Measurements from ENCODE around the gene LRRC45.
A peak's percentile ranks its signal among the peaks of the same experiment; 100 is the strongest.
"Not testable (repeated sequence)": the region's sequence is repeated elsewhere in the genome, so short reads cannot be mapped to it uniquely, and the experiment has no call there.

LRRC45 gene

GRCh38 chr17:82022981-82023446 lies at the start of gene LRRC45:
LRRC45 (plus strand) TSS chr17:82023305; CDS start chr17:82023644, 339 bp downstream.
- DNase-seq = peak; percentile 99

GRCh38 chr17:81973432-81973831 lies 49.7 kb upstream of the LRRC45 start:
- DNase-seq = no peak

- peak; percentile 79 for DNase-seq
Measured at GRCh38 chr17:81976332-81977210, 46.5 kb upstream of the LRRC45 start.

GRCh38 chr17:81977211-81977808 lies 45.8 kb upstream of the LRRC45 start, which contains the start of gene ASPSCR1:
ASPSCR1 (plus strand) TSS chr17:81977629; CDS start chr17:81977647, 18 bp downstream.
- DNase-seq = peak; percentile 95

- DNase-seq = no peak
Measured at GRCh38 chr17:81978524-81979298, 44.4 kb upstream of the LRRC45 start.

GRCh38 chr17:81980122-81980521 lies 43.0 kb upstream of the LRRC45 start:
- DNase-seq = no peak

GRCh38 chr17:81980707-81981343 lies 42.3 kb upstream of the LRRC45 start:
- no peak for DNase-seq

GRCh38 chr17:81981511-81981910 lies 41.6 kb upstream of the LRRC45 start:
- not testable (repeated sequence) for DNase-seq

- no peak for DNase-seq
Measured at GRCh38 chr17:81983011-81983638, 40.0 kb upstream of the LRRC45 start.

GRCh38 chr17:81983639-81984373 lies 39.3 kb upstream of the LRRC45 start:
- no peak for DNase-seq

GRCh38 chr17:81984773-81985410 lies 38.2 kb upstream of the LRRC45 start:
- DNase-seq = no peak

GRCh38 chr17:81986606-81987005 lies 36.5 kb upstream of the LRRC45 start:
- no peak for DNase-seq

- DNase-seq = no peak
Measured at GRCh38 chr17:81987161-81987770, 35.8 kb upstream of the LRRC45 start.

GRCh38 chr17:81990836-81991683 lies 32.0 kb upstream of the LRRC45 start:
- DNase-seq = no peak

- DNase-seq = no peak
Measured at GRCh38 chr17:81991684-81992305, 31.3 kb upstream of the LRRC45 start.

- DNase-seq = no peak
Measured at GRCh38 chr17:81992306-81993102, 30.6 kb upstream of the LRRC45 start.

- no peak for DNase-seq
Measured at GRCh38 chr17:81993729-81994592, 29.1 kb upstream of the LRRC45 start.

Measured in activated CD8-positive, alpha-beta memory T cell treated with anti-CD3 and anti-CD28 coated beads for 24 hours (primary cell).